OCI-M2 (cell line): ENCODE measurements around the gene CBFB.
"Not testable (repeated sequence)": the region's sequence is repeated elsewhere in the genome, so short reads cannot be mapped to it uniquely, and the experiment has no call there.

Source experiments
- DNase-seq: peaks from one replicate; lab custom pipeline; 2025; ENCODE audit not compliant: unreplicated experiment; lab: John Stamatoyannopoulos, UW

The CBFB gene

GRCh38 chr16:67040906-67041305 lies 12.0 kb downstream of the CBFB start:
- no peak for DNase-seq

DNA sequence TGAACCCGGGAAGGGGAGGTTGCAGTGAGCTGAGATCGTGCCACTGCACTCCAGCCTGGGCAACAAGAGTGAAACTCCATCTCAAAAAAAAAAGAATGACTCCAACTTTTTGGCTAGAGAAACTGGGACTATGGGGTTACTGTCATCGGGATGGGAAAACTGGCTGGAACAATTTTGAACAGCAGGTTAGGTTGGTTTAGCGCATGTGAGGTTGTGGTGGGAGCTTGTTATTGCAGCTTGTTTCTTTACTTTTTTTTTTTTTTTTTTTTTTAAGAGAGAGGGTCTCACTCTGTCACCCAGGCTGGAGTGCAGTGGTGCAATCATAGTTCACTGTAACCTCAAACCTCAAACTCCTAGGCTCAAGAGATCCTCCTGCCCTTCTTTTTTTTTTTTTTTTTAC lies 12.6 kb downstream of the CBFB start:
- DNase-seq = not testable (repeated sequence)

GRCh38 chr16:67043420-67043819 lies 14.5 kb downstream of the CBFB start:
- no peak for DNase-seq

- DNase-seq = no peak
Observed at GRCh38 chr16:67050796-67051195, 21.8 kb downstream of the CBFB start.

- no peak for DNase-seq
Observed at GRCh38 chr16:67052399-67052798, 23.4 kb downstream of the CBFB start.

GRCh38 chr16:67053767-67054334 lies 24.9 kb downstream of the CBFB start:
- DNase-seq = no peak

DNA sequence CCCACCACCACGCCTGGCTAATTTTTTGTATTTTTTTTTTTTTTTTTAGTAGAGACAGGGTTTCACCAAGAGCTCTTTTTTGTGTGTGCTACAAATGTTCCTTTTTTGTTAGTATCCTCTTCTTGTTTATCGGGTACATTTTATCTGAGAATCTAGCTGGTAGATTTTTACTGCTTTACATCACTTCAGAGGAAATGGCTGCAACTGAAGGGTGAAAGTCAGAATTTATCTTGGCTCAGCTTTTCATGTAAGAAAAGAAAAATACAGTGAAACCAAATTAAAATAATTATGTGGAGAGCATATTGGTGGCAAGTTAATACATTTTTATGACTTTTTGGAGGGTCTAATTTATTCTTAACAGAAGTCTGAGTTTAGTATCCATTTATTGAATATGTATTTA lies 26.0 kb downstream of the CBFB start:
- DNase-seq = no peak

- DNase-seq = no peak
Observed at GRCh38 chr16:67055712-67056487, 27.0 kb downstream of the CBFB start.

GRCh38 chr16:67063008-67063407 lies 34.1 kb downstream of the CBFB start:
- DNase-seq = no peak

DNA sequence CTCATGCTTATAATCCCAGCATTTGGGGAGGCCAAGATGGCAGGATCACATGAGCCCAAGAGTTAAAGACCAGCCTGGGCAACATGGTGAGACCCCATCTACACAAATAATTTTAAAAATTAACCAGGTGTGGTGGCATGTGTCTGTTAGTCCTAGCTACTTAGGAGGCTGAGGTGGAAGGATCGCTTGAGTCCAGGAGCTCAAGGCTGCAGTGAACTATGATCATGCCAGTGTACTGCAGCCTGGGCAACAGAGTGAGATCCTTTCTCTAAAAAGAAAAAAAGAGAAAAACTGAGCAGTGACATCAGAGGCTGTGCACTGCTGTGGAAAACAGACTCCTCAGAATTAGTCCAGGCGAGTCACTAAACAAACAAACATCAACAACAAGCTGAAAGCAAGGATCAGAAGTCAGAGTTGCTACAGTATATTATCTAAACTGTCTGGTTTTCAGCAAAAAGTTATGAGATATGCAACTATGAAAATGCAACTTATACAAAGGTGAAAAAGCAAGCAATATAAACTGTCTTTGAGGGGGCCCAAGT lies 39.3 kb downstream of the CBFB start:
- DNase-seq = no peak

GRCh38 chr16:67071476-67072048 lies 42.6 kb downstream of the CBFB start:
- no peak for DNase-seq

DNA sequence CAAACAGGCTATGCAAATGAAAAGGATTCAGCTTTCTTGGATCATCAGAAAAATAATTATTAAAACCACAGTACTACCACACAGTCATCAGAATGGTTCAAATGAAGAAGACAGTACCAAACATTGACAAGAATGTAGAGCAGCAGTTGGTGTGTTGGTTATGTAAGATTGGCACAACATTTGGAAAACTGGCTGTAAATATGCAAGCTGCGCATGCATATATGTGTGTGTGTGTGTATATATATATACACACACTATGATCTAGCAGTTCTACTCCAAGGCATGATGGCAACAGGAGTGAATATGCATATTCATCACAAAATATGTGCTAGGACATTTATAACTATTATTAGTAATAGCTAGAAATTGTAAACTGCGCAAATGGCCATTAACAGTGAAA lies 46.4 kb downstream of the CBFB start:
- DNase-seq = no peak

- no peak for DNase-seq
Observed at GRCh38 chr16:67077871-67078270, 48.9 kb downstream of the CBFB start.

GRCh38 chr16:67082100-67082499 lies 53.2 kb downstream of the CBFB start:
- no peak for DNase-seq

DNA sequence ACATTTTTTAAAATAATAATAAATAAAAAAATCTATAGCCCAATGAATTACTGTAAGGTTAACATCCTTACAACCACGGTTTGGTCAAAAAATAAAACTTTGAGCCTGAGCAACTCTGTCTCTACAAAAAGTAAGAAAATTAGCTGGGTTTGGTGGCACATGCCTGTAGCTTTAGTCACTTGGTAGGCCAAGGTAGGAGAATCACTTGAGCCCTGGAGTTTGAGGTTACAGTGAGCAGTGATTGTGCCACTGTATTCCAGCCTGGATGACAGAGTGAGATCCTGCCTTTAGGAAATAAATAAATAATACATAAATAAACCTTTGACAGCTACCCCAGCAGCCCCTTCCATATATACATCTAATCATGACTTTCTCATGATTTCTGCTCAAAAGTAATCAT lies 53.9 kb downstream of the CBFB start:
- no peak for DNase-seq

- no peak for DNase-seq
Observed at GRCh38 chr16:67084345-67085028, 55.5 kb downstream of the CBFB start.

GRCh38 chr16:67086822-67087221 lies 57.9 kb downstream of the CBFB start:
- no peak for DNase-seq

GRCh38 chr16:67087291-67087690 lies 58.3 kb downstream of the CBFB start:
- DNase-seq = no peak

DNA sequence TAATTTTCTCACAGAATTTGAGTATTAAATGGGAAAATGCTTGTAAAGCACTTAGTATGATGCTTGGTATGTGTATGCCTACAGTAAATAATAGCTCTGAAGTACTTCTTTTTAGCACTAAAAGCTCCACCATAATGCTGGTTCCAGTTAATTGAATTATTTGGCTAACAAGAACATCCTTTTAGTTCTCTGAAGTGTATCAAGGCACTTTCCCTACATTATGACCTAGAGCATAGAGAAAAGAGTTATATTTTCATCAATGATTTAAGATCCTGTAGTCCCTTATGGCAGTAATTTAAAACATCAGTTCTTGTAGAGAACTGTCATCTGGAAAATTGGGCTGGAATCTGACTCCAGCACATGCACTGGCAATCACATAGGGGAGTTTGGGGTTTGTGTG lies 58.9 kb downstream of the CBFB start:
- DNase-seq = no peak

GRCh38 chr16:67088551-67088950 lies 59.6 kb downstream of the CBFB start:
- DNase-seq = no peak

GRCh38 chr16:67089101-67089500 lies 60.2 kb downstream of the CBFB start:
- DNase-seq = no peak
